HG03064 (cell line): ENCODE data around the gene PRAMEF11.
"Not testable (repeated sequence)": the region's sequence is repeated elsewhere in the genome, so short reads cannot be mapped to it uniquely, and the experiment has no call there.

Experiments used
- ATAC-seq: cut with Tn5 transposase; IDR thresholded peaks from one replicate; pipeline ENCODE4 v1.9.1; 2021; ENCODE audit warnings: low read depth; ENCODE audit not compliant: unreplicated experiment

PRAMEF11 gene

GRCh38 chr1:12831310-12831709 lies at the start of gene PRAMEF11:
PRAMEF11 (minus strand) TSS chr1:12831410; CDS start chr1:12828789, 2,621 bp downstream.
- not testable (repeated sequence) for ATAC-seq

GRCh38 chr1:12878453-12878852 lies 47.2 kb upstream of the PRAMEF11 start:
- not testable (repeated sequence) for ATAC-seq

- ATAC-seq, result not testable (repeated sequence)
Measured at GRCh38 chr1:12863131-12863880, 32.1 kb upstream of the PRAMEF11 start.

GRCh38 chr1:12856786-12857185 lies 25.6 kb upstream of the PRAMEF11 start, which contains the start of gene PRAMEF2:
PRAMEF2 (plus strand) TSS chr1:12857086; CDS start chr1:12859010, 1,924 bp downstream.
- not testable (repeated sequence) for ATAC-seq

- no peak for ATAC-seq
Measured at GRCh38 chr1:12851779-12852178, 20.6 kb upstream of the PRAMEF11 start.

- not testable (repeated sequence) for ATAC-seq
Measured at GRCh38 chr1:12848620-12849019, 17.4 kb upstream of the PRAMEF11 start, which contains the start of gene HNRNPCL1. HNRNPCL1 (minus strand) TSS chr1:12848720; CDS start chr1:12848289, 431 bp downstream.

- not testable (repeated sequence) for ATAC-seq
Measured at GRCh38 chr1:12833251-12833650, 2.0 kb upstream of the PRAMEF11 start.

GRCh38 chr1:12819061-12819460 lies 12.1 kb downstream of the PRAMEF11 start:
- not testable (repeated sequence) for ATAC-seq

- ATAC-seq, result no peak
Measured at GRCh38 chr1:12811409-12811784, 19.8 kb downstream of the PRAMEF11 start.

- no peak for ATAC-seq
Measured at GRCh38 chr1:12810691-12811408, 20.4 kb downstream of the PRAMEF11 start.

- ATAC-seq, result no peak
Measured at GRCh38 chr1:12809933-12810332, 21.3 kb downstream of the PRAMEF11 start.

GRCh38 chr1:12799730-12800129 lies 31.5 kb downstream of the PRAMEF11 start:
- no peak for ATAC-seq

- no peak for ATAC-seq
Measured at GRCh38 chr1:12798911-12799310, 32.3 kb downstream of the PRAMEF11 start.

GRCh38 chr1:12791097-12791496 lies 40.1 kb downstream of the PRAMEF11 start, which contains the start of gene PRAMEF1:
PRAMEF1 (plus strand) TSS chr1:12791397; CDS start chr1:12793228, 1,831 bp downstream.
- ATAC-seq, result not testable (repeated sequence)

- ATAC-seq, result not testable (repeated sequence)
Measured at GRCh38 chr1:12784729-12785128, 46.5 kb downstream of the PRAMEF11 start.

- not testable (repeated sequence) for ATAC-seq
Measured at GRCh38 chr1:12783783-12784182, 47.4 kb downstream of the PRAMEF11 start.

GRCh38 chr1:12781488-12781887 lies 49.7 kb downstream of the PRAMEF11 start:
- ATAC-seq, result not testable (repeated sequence)

GRCh38 chr1:12778907-12779306 lies 52.3 kb downstream of the PRAMEF11 start:
- ATAC-seq, result no peak

GRCh38 chr1:12778061-12778460 lies 53.1 kb downstream of the PRAMEF11 start:
- no peak for ATAC-seq

- ATAC-seq, result no peak
Measured at GRCh38 chr1:12776801-12777557, 54.2 kb downstream of the PRAMEF11 start.

- ATAC-seq, result no peak
Measured at GRCh38 chr1:12775443-12775842, 55.8 kb downstream of the PRAMEF11 start.
